ENCODE measurements around the gene ZGRF1. TPM values are rescaled to one million over a fixed set of nuclear protein-coding genes. Genes with fewer than 3 reads are reported as not detected.

The ZGRF1 gene
- total and polyA plus RNA-seq, 2 donors (not counting 1 experiment from before 2014, with no cell fraction given) = 4.6 to 13.0 TPM

DNA sequence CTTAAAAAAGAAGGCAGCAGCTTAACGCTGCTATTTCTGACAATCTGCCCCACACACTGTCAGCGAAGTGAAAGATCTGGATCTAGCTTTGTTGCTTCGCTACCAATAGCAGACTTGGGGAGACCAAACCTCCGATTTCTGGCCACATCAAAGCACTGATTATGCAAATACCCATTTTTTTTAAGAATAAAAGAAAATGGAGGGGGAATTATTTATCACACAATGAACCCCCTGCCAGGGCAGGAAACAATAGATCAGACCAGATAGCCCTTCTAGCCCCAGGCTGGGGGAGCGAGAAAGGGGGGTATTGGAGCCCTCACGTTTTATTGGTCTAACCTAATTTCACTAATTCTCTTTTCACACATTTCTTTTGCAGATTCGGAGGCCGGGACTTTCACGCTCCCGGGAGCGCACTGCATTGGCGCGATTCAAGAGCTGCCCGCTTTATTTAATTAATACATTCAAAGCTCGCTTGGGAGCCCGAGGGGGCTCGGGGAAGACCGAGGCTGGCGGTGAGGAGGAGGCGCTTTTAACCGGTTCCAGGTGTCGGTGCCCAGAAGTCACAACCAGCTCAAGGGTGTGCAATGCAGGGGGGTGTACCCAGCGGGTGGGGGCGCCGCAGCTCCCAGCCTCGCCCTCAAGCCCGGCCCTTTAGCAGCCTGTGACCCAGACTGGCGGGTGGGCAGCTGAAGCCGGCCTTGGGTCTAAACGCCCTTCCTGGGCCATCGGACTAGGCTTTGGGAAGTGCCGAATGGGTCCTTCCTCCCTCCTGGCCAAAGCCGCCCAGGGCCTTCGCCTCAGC, 126.2 kb downstream of the ZGRF1 start:
- no peak overlapping the region for H3K27ac Mint-ChIP-seq
- intact Hi-C loops (cut with micrococcal nuclease) = loop anchor here (2.0 to 10.0 kb wide), 3 partner anchors 14 to 1896 kb away; no protein-coding TSS in a partner anchor
- ChIA-PET CTCF (interaction anchor here (0.8 to 1.6 kb wide), 4 partner anchors 10 to 182 kb away, joined by 3 to 5 read pairs (median 4); no protein-coding TSS in a partner anchor), POLR2A (interaction anchor here (0.7 to 1.4 kb wide), 2 partner anchors 10 to 12 kb away, joined by 4 to 8 read pairs; no protein-coding TSS in a partner anchor)
- peaks cover 0 to 29% (median 6%) of the 10 kb centered on the region in 3 donors for H3K9me3 ChIP-seq (ENCODE audit: control extremely low read depth in 1 of 3, control insufficient read depth in 2 of 3, insufficient read depth in 1 of 3, low read length in 2 of 3)
- peaks cover 42 to 58% of the 10 kb centered on the region in 2 donors for H3K4me1 ChIP-seq (ENCODE audit: control insufficient read depth in 2 of 2, insufficient read depth in 2 of 2, low read length in 2 of 2)
- H3K27me3 ChIP-seq (replicated peaks in 1 of 4; ENCODE audit: control extremely low read depth in 1 of 4, control insufficient read depth in 3 of 4, insufficient read depth in 4 of 4, low read length in 3 of 4) = peaks cover 4 to 78% (median 73%) of the 10 kb centered on the region in 4 experiments
- ATAC-seq (ENCODE audit: low read depth) = no peak
- H3K36me3 ChIP-seq (replicated peaks in 1 of 2; ENCODE audit: control extremely low read depth in 1 of 2, control insufficient read depth in 1 of 2, extremely low read depth in 1 of 2, insufficient read depth in 2 of 2, low read length in 1 of 2) = no peaks in the 10 kb centered on the region
- H3K4me2 ChIP-seq (replicated peaks; ENCODE audit: low read depth, low read length, poor library complexity, severe bottlenecking) = peak overlapping the region; percentile 67
- peak overlapping the region; percentile 24 for H2AFZ ChIP-seq (ENCODE audit: insufficient read depth, low read depth, low read length, poor library complexity, severe bottlenecking)
- H3K27ac ChIP-seq (ENCODE audit: low read length in 2 of 2) = no peak overlapping the region
- peak overlapping the region in 3 of 5 experiments; percentile 4 to 57 (median 29) for H3K4me3 ChIP-seq (ENCODE audit: control extremely low read depth in 1 of 5, extremely low read depth in 1 of 5, insufficient read depth in 1 of 5, low read depth in 2 of 5, low read length in 4 of 5)
- peaks cover 45% of the 10 kb centered on the region for H3K4me1 Mint-ChIP-seq
- no peaks in the 10 kb centered on the region for H4K20me1 ChIP-seq (ENCODE audit: control insufficient read depth, insufficient read depth, low read length, poor library complexity, severe bottlenecking)
- 7% methylated on average over 24 of the region's 34 CpGs for WGBS (ENCODE audit: insufficient coverage)
- H3K79me2 ChIP-seq (ENCODE audit: control insufficient read depth, insufficient read depth, low read length) = no peaks in the 10 kb centered on the region
- H3K9ac ChIP-seq (ENCODE audit: low read length) = peak overlapping the region; percentile 48
- peak; percentile 48 for DNase-seq
- TF ChIP-seq, protein P1, sequence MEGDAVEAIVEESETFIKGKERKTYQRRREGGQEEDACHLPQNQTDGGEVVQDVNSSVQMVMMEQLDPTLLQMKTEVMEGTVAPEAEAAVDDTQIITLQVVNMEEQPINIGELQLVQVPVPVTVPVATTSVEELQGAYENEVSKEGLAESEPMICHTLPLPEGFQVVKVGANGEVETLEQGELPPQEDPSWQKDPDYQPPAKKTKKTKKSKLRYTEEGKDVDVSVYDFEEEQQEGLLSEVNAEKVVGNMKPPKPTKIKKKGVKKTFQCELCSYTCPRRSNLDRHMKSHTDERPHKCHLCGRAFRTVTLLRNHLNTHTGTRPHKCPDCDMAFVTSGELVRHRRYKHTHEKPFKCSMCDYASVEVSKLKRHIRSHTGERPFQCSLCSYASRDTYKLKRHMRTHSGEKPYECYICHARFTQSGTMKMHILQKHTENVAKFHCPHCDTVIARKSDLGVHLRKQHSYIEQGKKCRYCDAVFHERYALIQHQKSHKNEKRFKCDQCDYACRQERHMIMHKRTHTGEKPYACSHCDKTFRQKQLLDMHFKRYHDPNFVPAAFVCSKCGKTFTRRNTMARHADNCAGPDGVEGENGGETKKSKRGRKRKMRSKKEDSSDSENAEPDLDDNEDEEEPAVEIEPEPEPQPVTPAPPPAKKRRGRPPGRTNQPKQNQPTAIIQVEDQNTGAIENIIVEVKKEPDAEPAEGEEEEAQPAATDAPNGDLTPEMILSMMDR (IDR thresholded peaks at IDR 0.05) = no peak
- TF ChIP-seq EZH2 (IDR thresholded peaks at IDR 0.05; ENCODE audit: borderline replicate concordance, insufficient read depth, low read depth, low read length, poor library complexity, severe bottlenecking) = peak; percentile 81
- H3K9me3 Mint-ChIP-seq (ENCODE audit: insufficient read depth) = peaks cover 5% of the 10 kb centered on the region
- peak overlapping the region; percentile 65 for H3K4me3 Mint-ChIP-seq
- H3K27me3 Mint-ChIP-seq = peaks cover 84% of the 10 kb centered on the region

Measured in B cell (primary cell).